Activated T-cell treated with anti-CD3 and anti-CD28 coated beads, Interleukin-2, amount 50 U/mL, for 24 hours (primary cell): Measurements from ENCODE around the gene BLCAP.
"Not testable (repeated sequence)": the region's sequence is repeated elsewhere in the genome, so short reads cannot be mapped to it uniquely, and the experiment has no call there.

Experiments
- DNase-seq: peaks from one replicate; pipeline ENCODE4 v3.0.0-alpha.2; 2020
- H3K27ac Mint-ChIP-seq: 2 replicates; pipeline ENCODE4 v1.8.0; 2020; ENCODE audit warnings: mild to moderate bottlenecking, mixed read lengths
- H3K27me3 Mint-ChIP-seq: 2 replicates; pipeline ENCODE4 v1.8.0; 2020; ENCODE audit warnings: mixed read lengths
- H3K36me3 Mint-ChIP-seq: 2 replicates; pipeline ENCODE4 v1.8.0; 2020; ENCODE audit warnings: low read depth, mixed read lengths
- H3K4me1 Mint-ChIP-seq: 2 replicates; pipeline ENCODE4 v1.8.0; 2020; ENCODE audit warnings: low read depth, mixed read lengths
- H3K4me3 Mint-ChIP-seq: 2 replicates; pipeline ENCODE4 v1.8.0; 2020; ENCODE audit warnings: mild to moderate bottlenecking, moderate library complexity, mixed read lengths
- H3K9me3 Mint-ChIP-seq: 2 replicates; pipeline ENCODE4 v1.8.0; 2020; ENCODE audit warnings: mixed read lengths

BLCAP gene

DNA sequence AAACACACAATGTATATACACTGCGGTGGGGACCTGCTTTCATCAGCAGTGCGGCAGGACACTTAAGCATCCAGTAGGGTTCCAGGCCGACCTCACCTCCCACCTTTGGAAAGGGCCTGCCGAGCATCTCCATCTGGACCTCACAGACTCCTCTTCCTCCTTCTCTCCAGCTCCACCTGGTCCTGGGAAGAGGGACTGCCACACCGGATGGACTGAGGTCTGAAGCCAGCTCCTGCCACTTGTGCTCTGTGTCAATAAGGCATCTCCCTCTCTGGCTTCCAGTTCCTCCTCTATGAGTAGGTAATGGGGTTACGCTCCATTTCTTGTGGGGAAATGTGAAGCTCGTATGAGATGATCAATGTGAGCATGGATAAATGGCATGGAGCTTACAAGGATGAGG, 25.7 kb downstream of the BLCAP start:
- peaks cover 4% of the 10 kb centered on the region for H3K36me3 Mint-ChIP-seq
- no peak for DNase-seq
- H3K4me1 Mint-ChIP-seq, result no peaks in the 10 kb centered on the region
- H3K27me3 Mint-ChIP-seq, result no peaks in the 10 kb centered on the region
- no peak overlapping the region for H3K4me3 Mint-ChIP-seq
- no peaks in the 10 kb centered on the region for H3K9me3 Mint-ChIP-seq
- no peak overlapping the region for H3K27ac Mint-ChIP-seq

DNA sequence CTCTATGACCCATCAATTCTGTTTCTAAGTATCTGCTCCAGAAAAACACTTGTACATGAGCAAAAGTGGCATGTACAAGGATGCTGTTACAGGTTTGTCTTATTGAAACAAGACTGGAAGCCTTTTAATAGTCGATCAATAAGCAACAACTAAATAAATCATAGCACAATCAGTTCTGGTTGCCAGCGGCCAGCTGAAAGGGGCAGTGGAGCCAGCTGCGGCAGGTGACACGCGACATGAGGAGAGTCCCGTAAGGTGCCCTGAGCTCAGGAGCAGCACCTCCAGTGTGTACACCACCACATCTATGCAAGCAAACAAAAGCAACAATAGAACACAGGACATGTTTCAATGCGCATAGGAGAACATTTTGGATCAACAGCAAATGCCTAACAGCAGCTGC, 27.4 kb downstream of the BLCAP start:
- H3K9me3 Mint-ChIP-seq, result no peaks in the 10 kb centered on the region
- no peak overlapping the region for H3K27ac Mint-ChIP-seq

DNA sequence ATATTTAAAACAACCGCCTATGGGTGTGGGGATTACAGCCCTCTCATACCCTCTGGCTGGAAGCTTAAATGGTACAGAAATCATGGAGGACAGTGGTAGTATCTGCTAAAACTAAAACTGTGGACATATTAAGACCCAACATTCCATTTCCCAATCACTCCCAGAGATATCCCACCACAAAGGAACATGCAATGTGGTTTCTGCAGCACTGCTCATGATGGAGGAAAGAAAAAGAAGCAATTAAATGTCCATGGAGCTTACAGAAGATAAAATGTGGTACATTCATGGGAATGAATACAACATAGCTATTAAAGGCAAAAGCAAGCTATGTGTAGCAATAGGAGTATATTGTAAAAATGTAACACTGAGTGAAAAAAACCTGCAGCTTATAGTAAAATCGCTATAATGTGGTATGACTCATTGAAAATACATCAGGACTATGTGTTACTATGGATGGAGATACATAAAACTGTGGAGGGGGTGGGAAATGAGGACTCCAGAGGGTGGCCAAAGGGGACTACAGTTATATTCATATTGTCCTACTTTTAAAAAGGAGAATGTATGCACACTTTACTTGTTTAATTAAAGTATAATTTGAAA, 29.5 kb downstream of the BLCAP start:
- Mint-ChIP-seq H3K4me3 (no peak overlapping the region), H3K4me1 (no peaks in the 10 kb centered on the region), H3K27ac (no peak overlapping the region), H3K9me3 (no peaks in the 10 kb centered on the region), H3K36me3 (peaks cover 13% of the 10 kb centered on the region), H3K27me3 (no peaks in the 10 kb centered on the region)
- no peak for DNase-seq

More for the DNA sequence above, 27.4 kb downstream of the BLCAP start:
- Mint-ChIP-seq H3K36me3 (peaks cover 6% of the 10 kb centered on the region), H3K4me3 (no peak overlapping the region), H3K4me1 (no peaks in the 10 kb centered on the region), H3K27me3 (no peaks in the 10 kb centered on the region)
- no peak for DNase-seq

DNA sequence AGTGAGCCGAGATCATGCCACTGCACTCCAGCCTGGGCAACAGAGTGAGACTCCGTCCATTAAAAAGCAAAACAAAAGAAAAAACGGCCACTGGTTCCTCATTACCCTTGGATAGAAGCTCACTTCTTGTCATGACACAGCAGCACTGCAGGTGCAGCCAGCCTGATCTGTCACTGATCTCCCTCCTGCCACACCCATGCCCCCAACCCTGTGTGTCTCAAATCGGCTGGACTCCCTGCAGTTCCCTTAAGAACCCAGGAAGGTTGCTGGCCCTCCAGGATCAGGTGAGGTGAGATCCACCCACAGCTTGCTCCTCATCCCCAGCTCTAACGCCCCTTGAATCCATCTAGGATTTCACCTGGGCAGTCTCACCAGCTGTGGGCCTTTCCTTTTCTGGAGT, 32.9 kb downstream of the BLCAP start:
- DNase-seq, result no peak
- Mint-ChIP-seq H3K4me3 (no peak overlapping the region), H3K4me1 (no peaks in the 10 kb centered on the region), H3K36me3 (peaks cover 19% of the 10 kb centered on the region), H3K9me3 (no peaks in the 10 kb centered on the region), H3K27ac (no peak overlapping the region), H3K27me3 (no peaks in the 10 kb centered on the region)

DNA sequence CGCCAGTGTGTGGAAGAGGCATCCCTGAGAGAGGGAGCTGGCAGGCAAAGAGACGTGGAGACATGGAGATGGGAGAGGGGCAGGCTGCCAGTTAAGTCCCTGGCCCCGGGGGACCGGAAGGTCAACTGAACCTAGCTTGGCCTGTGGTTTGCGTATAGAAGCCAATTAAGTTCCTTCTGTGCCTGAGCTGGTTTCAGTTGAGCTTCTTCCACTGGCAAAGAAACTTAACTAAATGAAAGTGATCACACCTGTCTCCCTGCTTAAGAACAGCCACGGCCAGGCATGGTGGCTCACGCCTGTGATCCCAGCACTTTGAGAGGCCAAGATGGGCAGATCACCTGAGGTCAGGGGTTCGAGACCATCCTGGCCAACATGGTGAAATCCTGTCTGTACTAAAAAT, 33.4 kb downstream of the BLCAP start:
- Mint-ChIP-seq H3K4me3 (no peak overlapping the region), H3K9me3 (no peaks in the 10 kb centered on the region), H3K27ac (no peak overlapping the region), H3K27me3 (no peaks in the 10 kb centered on the region), H3K4me1 (no peaks in the 10 kb centered on the region), H3K36me3 (peaks cover 19% of the 10 kb centered on the region)
- DNase-seq, result no peak

DNA sequence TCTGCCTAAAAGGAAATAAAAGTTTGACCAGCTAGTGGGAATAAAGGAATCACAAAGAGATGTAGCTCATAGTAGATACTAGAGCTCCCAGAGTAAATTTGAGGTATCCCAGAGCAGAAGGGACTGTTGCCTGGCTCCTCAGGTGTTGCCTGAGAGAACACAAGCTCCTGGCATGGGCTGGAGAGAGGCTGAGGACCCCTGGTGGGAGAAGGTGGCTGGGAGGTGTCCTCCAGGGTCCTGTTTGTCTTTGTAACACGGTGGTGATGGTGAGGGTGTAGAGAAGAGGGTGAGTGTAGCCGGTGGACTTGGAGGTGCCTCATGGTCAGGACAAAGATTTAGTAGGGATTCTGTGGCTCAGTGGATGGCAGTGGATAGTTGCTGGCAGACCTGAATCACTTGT, 34.7 kb downstream of the BLCAP start:
- Mint-ChIP-seq H3K27ac (no peak overlapping the region), H3K4me1 (no peaks in the 10 kb centered on the region), H3K4me3 (no peak overlapping the region), H3K36me3 (peaks cover 15% of the 10 kb centered on the region), H3K9me3 (no peaks in the 10 kb centered on the region), H3K27me3 (no peaks in the 10 kb centered on the region)
- no peak for DNase-seq

DNA sequence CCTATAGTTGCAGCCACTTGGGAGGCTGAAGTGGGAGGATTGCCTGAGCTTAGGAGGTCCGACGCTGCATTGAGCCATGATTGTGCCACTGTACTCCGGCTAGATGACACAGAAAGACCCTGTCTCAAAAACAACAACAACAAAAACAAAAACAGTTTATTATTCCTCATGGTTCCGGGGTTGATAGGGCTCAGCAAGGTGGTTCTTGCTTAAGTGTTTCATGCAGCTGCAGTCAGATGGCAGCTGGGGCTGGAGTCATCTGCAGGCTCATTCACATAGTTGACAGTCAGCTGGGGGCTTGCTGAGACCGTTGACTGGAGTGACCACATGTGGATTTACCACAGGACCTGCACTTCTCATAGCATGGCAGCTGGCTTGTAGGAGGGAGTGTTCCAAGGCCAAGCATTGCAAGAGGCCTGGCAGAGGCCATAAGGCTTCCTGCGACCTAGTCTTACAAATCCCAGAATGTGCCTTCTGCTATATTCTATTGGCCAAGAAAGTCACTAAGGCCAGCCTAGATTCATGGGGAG, 35.5 kb downstream of the BLCAP start:
- Mint-ChIP-seq H3K27me3 (no peaks in the 10 kb centered on the region), H3K36me3 (peaks cover 15% of the 10 kb centered on the region), H3K9me3 (no peaks in the 10 kb centered on the region), H3K4me1 (no peaks in the 10 kb centered on the region), H3K27ac (no peak overlapping the region), H3K4me3 (no peak overlapping the region)
- no peak for DNase-seq

DNA sequence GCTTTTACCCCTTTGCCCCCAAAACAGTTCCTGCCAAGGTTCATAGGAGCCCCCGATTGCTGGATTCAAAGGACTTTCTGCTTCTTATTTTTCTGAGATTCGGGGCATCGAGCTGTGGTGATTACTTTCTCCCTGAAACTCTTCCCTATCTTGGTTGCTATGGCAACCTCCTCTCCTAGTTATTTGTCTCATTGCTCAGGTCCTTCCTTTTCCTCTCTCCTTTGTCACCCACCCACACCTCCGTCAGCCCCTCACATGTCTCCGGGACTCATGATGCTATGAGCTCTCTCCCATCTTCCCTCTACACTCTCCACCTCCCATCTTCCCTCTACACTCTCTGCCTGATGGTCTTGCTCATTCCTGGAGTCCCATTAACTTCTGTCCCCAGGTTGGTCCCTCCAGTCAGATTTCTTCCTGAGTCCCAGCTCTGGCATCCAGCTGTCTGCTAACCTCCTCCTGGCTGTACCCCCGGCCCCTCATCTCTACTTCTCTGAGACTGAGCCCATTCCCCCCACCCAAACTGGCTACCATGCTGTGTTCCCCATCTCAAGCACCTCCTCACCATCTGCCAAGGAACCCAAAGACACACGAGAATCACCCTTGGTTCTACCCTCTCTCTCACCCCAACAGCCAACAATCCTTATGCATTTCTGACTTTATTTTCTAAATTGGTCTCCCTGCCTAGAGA, 36.9 kb downstream of the BLCAP start:
- Mint-ChIP-seq H3K4me3 (no peak overlapping the region), H3K27ac (no peak overlapping the region), H3K36me3 (peaks cover 15% of the 10 kb centered on the region), H3K4me1 (no peaks in the 10 kb centered on the region), H3K9me3 (no peaks in the 10 kb centered on the region), H3K27me3 (no peaks in the 10 kb centered on the region)
- no peak for DNase-seq

DNA sequence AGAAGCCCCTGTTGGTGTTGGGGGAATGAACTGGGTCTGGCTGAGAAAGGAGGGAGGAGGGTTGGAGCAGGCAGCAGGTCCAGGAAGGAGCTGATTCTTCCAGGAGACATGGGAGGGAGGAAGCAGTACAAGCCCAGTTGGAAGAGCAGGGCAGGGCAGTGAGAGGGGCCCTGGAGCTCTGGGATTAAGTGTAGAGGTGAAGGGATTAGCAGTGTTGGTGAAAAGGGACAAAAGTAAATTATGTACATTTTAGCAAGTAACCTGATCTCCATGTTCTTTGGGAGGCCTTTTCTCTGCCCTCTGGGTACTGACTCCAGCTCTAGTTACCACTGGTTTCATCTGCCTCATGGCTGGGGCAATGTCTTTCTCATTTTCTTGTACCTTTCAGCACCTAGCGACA, 41.5 kb downstream of the BLCAP start:
- H3K4me1 Mint-ChIP-seq, H3K27me3 Mint-ChIP-seq, H3K36me3 Mint-ChIP-seq, DNase-seq, H3K9me3 Mint-ChIP-seq, H3K4me3 Mint-ChIP-seq, H3K27ac Mint-ChIP-seq: not testable (repeated sequence)

DNA sequence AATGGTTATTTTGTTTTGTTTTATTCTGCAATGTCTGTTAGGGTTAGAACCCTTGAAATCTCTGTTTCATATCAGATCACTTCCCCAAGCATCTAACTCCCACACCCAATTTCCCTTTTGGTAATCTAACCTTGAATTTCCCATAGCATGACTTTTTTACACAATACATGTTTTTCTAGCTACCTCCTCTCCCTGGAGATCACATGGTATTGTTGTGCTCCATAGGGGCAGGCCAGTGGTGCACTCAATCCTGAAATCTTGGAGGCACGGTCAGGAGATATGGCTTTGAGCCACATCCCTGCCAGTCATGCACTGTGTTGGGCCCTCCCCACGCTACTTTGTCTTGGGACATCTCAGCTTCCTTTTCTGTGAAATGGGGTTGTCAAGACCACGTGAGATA, 43.3 kb downstream of the BLCAP start:
- no peak for DNase-seq
- H3K4me1 Mint-ChIP-seq, result no peaks in the 10 kb centered on the region
- H3K4me3 Mint-ChIP-seq, result no peak overlapping the region
- H3K36me3 Mint-ChIP-seq, result no peaks in the 10 kb centered on the region
- no peak overlapping the region for H3K27ac Mint-ChIP-seq
- peaks cover 14% of the 10 kb centered on the region for H3K27me3 Mint-ChIP-seq
- no peaks in the 10 kb centered on the region for H3K9me3 Mint-ChIP-seq

DNA sequence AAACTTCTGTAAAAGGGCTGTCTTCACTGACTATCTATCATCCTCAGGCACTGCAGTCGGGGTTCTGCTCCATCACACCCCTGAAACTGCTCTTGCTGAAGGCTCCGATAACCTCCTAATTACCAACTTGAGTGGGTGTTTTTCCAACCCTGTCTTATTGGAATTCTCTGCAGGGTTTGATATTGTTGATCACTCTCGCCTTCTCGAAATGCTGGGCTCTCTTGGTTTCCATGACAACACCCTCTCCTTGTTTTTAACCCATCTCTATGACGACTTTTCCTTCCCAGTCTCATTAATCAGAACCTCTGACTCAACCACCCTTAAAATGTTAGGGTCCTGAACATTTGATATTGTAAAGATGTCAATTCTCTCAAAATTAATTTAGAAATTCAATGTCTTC, 46.1 kb downstream of the BLCAP start:
- H3K4me1 Mint-ChIP-seq, result no peaks in the 10 kb centered on the region
- H3K27ac Mint-ChIP-seq, result no peak overlapping the region
- H3K27me3 Mint-ChIP-seq, result peaks cover 25% of the 10 kb centered on the region
- H3K36me3 Mint-ChIP-seq, result no peaks in the 10 kb centered on the region
- H3K9me3 Mint-ChIP-seq, result no peaks in the 10 kb centered on the region
- no peak overlapping the region for H3K4me3 Mint-ChIP-seq
- no peak for DNase-seq

DNA sequence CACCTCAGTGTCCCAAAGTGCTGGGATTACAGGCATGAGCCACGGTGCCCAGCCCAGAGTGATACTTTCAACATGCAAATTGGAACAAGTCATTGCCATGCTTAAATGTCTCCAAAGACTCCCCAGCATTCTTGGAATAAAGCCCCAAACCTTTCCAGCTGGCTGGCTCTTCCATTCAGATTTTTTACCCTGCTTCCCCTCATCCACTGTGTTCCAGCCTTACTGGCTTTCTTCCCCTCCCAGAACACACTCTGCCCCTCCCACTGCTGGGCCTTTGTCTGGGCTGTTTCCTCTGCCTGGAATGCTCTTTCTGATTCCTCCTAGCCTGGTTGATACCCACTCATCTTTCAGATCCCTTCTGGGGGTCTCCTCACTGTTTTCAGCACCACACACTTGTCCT, 46.8 kb downstream of the BLCAP start:
- no peaks in the 10 kb centered on the region for H3K4me1 Mint-ChIP-seq
- no peak overlapping the region for H3K27ac Mint-ChIP-seq
- no peaks in the 10 kb centered on the region for H3K36me3 Mint-ChIP-seq
- no peak for DNase-seq
- no peaks in the 10 kb centered on the region for H3K9me3 Mint-ChIP-seq
- peaks cover 28% of the 10 kb centered on the region for H3K27me3 Mint-ChIP-seq
- no peak overlapping the region for H3K4me3 Mint-ChIP-seq

DNA sequence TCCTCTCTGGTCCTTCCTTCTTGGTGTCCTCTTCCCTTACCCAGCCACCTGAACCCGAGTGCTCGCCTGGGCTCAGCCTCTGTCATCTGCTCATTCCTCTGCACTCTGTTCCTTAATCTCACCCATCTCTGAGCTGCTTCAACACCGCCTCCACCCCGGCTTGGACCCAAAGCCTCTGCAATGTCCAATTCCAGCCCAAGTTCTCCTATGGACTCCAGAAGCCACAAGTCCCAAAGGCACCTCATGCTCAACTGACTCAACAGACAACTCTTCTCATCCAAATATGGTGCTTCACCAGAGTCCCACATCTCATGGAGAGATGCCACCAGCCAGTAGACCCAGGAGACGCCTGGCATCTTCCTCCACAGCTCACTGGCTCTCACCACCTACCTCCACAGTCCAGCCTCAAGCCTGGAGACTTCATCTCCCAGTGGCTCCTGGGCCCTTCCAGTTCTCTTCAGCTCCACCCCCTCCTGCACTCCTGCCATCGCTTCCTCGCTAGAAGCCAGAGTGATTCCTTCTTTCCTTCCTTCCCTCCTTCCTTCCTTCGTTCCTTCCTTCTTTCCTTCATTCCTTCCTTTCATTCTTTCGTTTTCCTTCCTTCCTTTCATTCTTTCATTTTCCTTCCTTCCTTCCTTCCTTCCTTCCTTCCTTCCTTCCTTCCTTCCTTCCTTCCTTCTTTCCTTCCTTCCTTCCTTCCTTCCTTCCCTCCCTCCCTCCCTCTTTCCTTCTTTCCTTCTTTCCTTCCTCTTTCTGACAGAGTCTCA, 47.6 kb downstream of the BLCAP start:
- Mint-ChIP-seq H3K36me3 (no peaks in the 10 kb centered on the region), H3K4me3 (no peak overlapping the region), H3K27me3 (peaks cover 31% of the 10 kb centered on the region), H3K27ac (no peak overlapping the region), H3K9me3 (no peaks in the 10 kb centered on the region), H3K4me1 (no peaks in the 10 kb centered on the region)
- DNase-seq, result no peak

DNA sequence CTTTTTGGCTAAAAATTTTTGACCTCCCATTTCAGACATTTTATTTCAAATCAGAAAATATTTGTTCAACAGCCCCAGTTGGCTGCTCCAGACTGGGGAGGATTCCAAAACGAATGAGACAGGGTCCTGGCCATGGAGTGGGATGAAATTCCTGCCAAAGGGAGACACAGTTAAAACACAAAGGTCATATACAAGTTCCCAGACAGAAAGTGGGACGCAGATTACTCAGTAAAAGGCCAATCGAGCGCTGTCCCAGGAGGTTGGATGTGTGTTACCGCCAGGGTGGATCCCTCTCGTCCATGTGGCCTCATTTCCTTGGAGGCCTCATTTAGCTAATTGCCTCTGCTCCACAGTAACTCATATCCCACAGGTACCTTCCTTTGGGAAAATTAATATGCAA, 48.4 kb downstream of the BLCAP start:
- no peaks in the 10 kb centered on the region for H3K4me1 Mint-ChIP-seq
- no peak overlapping the region for H3K4me3 Mint-ChIP-seq
- H3K27me3 Mint-ChIP-seq, result peaks cover 31% of the 10 kb centered on the region
- H3K27ac Mint-ChIP-seq, result no peak overlapping the region
- no peaks in the 10 kb centered on the region for H3K36me3 Mint-ChIP-seq
- no peak for DNase-seq
- no peaks in the 10 kb centered on the region for H3K9me3 Mint-ChIP-seq

DNA sequence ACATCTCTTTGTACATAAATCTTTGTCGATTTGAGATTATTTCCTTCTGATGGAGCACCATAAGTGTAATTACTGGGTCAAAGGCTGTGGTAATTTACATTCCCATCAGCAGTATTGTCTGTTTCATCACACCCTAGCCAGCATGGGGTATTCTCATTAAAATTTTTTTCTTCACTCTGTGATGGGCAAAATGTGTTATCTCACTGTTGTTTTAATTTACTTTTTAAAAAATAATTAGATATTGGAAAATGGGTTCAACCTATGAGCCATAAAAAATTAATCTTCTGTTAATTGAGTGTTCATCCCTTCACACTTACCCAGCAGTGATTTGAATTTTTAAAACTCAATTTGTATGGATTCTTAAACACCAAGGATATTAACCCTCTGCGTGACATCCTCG, 50.6 kb downstream of the BLCAP start:
- Mint-ChIP-seq H3K4me1 (no peaks in the 10 kb centered on the region), H3K27me3 (peaks cover 31% of the 10 kb centered on the region), H3K36me3 (no peaks in the 10 kb centered on the region), H3K9me3 (no peaks in the 10 kb centered on the region), H3K4me3 (no peak overlapping the region), H3K27ac (no peak overlapping the region)
- DNase-seq, result no peak
